K562 (cell line): ENCODE data around the gene DNAJC11. TPM values are rescaled to one million over a fixed set of nuclear protein-coding genes. Genes with fewer than 3 reads are reported as not detected.

Experiments
- ATAC-seq: fragments of 200-7000 bp; cut with Tn5 transposase; 3 replicates; pipeline ENCODE4 v1.9.1; 2020; ENCODE audit warnings: moderate library complexity
- BruUV-seq: library from RNA; stranded (reverse); fragments of 400-500 nt; replicated peaks from 2 replicates; lab custom pipeline; 2021; lab: Mats Ljungman, UMichigan
- CTCF ChIA-PET: fragments of 300-600 bp; formaldehyde crosslinking; extraction: SDS; loops from one replicate; lab custom pipeline; 2021; ENCODE audit warnings: low intra/inter-chr PET ratio; lab: Yijun Ruan, JAX
- POLR2A ChIA-PET: fragments of 300-600, 350-650 bp; sonication (Branson Sonifier 250); formaldehyde crosslinking; extraction: SDS; loops from one replicate; lab custom pipeline; 2021; ENCODE audit warnings: antibody characterized with exemption, inconsistent platforms; lab: Yijun Ruan, JAX
- DNase-seq, 4 experiments: peaks; one replicate each; pipeline versions ENCODE4 v3.0.0 to v3.0.0-alpha.2; 2011 to 2018; ENCODE audit warnings: low spot score in 3 of 4, mixed read lengths in 3 of 4; ENCODE audit errors: extremely low read depth in 1 of 4
- FAIRE-seq: peaks from 2 replicates; lab custom pipeline; 2011; peaks lifted over from hg19 to GRCh38; lab: Jason Lieb, UNC
- H2AFZ ChIP-seq: 2 replicates; pipeline ENCODE4 v1.6.0; 2011; ENCODE audit warnings: low read depth, low read length, control low read depth, inconsistent platforms
- H3K27ac ChIP-seq: fragments of 200-600 bp; 3 replicates; pipeline ENCODE4 v1.8.0; 2011; ENCODE audit warnings: low read depth, mild to moderate bottlenecking, control low read depth, inconsistent platforms, low read length, moderate library complexity, mixed read lengths; ENCODE audit errors: extremely low read depth
- H3K27me3 ChIP-seq, 2 experiments: fragments of 300-600 bp in 1 of 2; 2 replicates in 1 of 2; 3 replicates in 1 of 2; pipeline versions ENCODE4 v1.6.0 to v1.8.0; 2011; ENCODE audit warnings: inconsistent platforms in 2 of 2, low read length in 2 of 2, mild to moderate bottlenecking in 1 of 2, mixed read lengths in 1 of 2, moderate library complexity in 1 of 2; ENCODE audit not compliant: control insufficient read depth in 2 of 2, insufficient read depth in 2 of 2
- H3K36me3 ChIP-seq: fragments of 300-600 bp; 3 replicates; pipeline ENCODE4 v1.8.0; 2011; ENCODE audit warnings: mild to moderate bottlenecking, low read length, inconsistent platforms; ENCODE audit not compliant: control insufficient read depth, insufficient read depth
- H3K4me1 ChIP-seq, 2 experiments: fragments of 200-600 bp in 1 of 2; replicated peaks in 1 of 2; 2 replicates in 1 of 2; 3 replicates in 1 of 2; pipeline versions ENCODE4 v1.5.1 to v1.8.0; 2011; ENCODE audit warnings: inconsistent platforms in 2 of 2, low read length in 2 of 2, mild to moderate bottlenecking in 1 of 2, mixed read lengths in 1 of 2, moderate library complexity in 1 of 2; ENCODE audit not compliant: control insufficient read depth in 2 of 2, insufficient read depth in 2 of 2
- H3K4me2 ChIP-seq: 2 replicates; pipeline ENCODE4 v1.6.1; 2011; ENCODE audit warnings: low read length, control low read depth, inconsistent platforms, mixed read lengths; ENCODE audit not compliant: insufficient read depth
- H3K4me3 ChIP-seq: fragments of 200-600 bp; sonication (generic), shearing (Covaris generic); 2 replicates; pipeline ENCODE4 v1.5.1; 2016; ENCODE audit warnings: control low read depth, inconsistent platforms
- H3K79me2 ChIP-seq: fragments of 200-600 bp; 3 replicates; pipeline ENCODE4 v1.8.0; 2011; ENCODE audit warnings: low read length, inconsistent platforms; ENCODE audit not compliant: control insufficient read depth, insufficient read depth
- H3K9ac ChIP-seq, 2 experiments: 2 replicates each; pipeline versions ENCODE4 v1.6.0 to v1.6.1; 2011; ENCODE audit warnings: low read depth in 2 of 2, low read length in 2 of 2, control low read depth in 1 of 2, inconsistent platforms in 1 of 2, mild to moderate bottlenecking in 1 of 2, mixed read lengths in 1 of 2; ENCODE audit not compliant: insufficient read depth in 1 of 2
- H3K9me1 ChIP-seq: one replicate; pipeline ENCODE4 v1.6.0; 2011; ENCODE audit warnings: inconsistent platforms, mild to moderate bottlenecking, low read length, moderate library complexity; ENCODE audit not compliant: control insufficient read depth, insufficient read depth
- H3K9me3 ChIP-seq: replicated peaks from 2 replicates; pipeline ENCODE4 v1.5.1; 2011; ENCODE audit warnings: low read depth, low read length, inconsistent platforms; ENCODE audit not compliant: control insufficient read depth, insufficient read depth
- H4K20me1 ChIP-seq: replicated peaks from 2 replicates; pipeline ENCODE4 v1.6.1; 2011; ENCODE audit warnings: low read length, inconsistent platforms, mixed read lengths; ENCODE audit not compliant: control insufficient read depth, insufficient read depth
- POLR2G ChIP-seq: fragments of 200-400 bp; formaldehyde crosslinking; IDR thresholded peaks from 2 replicates; pipeline ENCODE4 v1.6.1; 2017; ENCODE audit warnings: low read depth, mild to moderate bottlenecking, antibody characterized with exemption, low read length, moderate library complexity
- RBFOX2 ChIP-seq: fragments of 200-400 bp; formaldehyde crosslinking; IDR thresholded peaks from 2 replicates; pipeline ENCODE4 v1.6.1; 2017; ENCODE audit warnings: low read depth, mild to moderate bottlenecking, low read length, moderate library complexity
- WGBS: fragments of 100-300 bp; shearing (Covaris generic); methylation state at CpG from one replicate; pipeline ENCODE4 v1.1.6; 2016; ENCODE audit warnings: low coverage, mixed read lengths; ENCODE audit not compliant: insufficient coverage; ENCODE audit errors: missing lambda C conversion rate; 5-methylcytosine and 5-hydroxymethylcytosine counted together
- in situ Hi-C: fragments of 300-500 bp; cut with MboI; formaldehyde crosslinking; loops from 4 replicates; pipeline ENCODE4 v1.15.0; 2018; ENCODE audit warnings: inconsistent platforms, mixed read lengths
- intact Hi-C: fragments of 100-400 bp; cut with micrococcal nuclease; formaldehyde crosslinking; loops from 2 replicates; pipeline ENCODE4 v1.14.2; 2022
- polyA plus RNA-seq, 8 experiments: library from polyadenylated mRNA; depleted of rRNA in 4 of 8; stranded (reverse) in 5 of 8; unstranded in 3 of 8; fragments of >200 nt; fragmentation: Nextera tagmentation in 2 of 8; fragmentation: Illumina TruSeq in 1 of 8; extraction: Ambion mirVana in 2 of 8; extraction: Trizol in 1 of 8; gene quantifications; 2 replicates each; pipeline versions ENCODE4 v1.2.1 to v1.2.3, GENCODE V29; 2011 to 2014; ENCODE audit warnings: inconsistent platforms in 1 of 8, missing spikeins in 1 of 8
- total RNA-seq, 7 experiments: library from RNA; depleted of rRNA in 6 of 7; stranded (reverse); fragments of >200 nt in 6 of 7; fragmentation: Illumina TruSeq in 2 of 7; extraction: Trizol in 2 of 7; gene quantifications; 2 replicates each; pipeline versions ENCODE4 v1.2.1 to v1.2.3, GENCODE V29; 2011 to 2021; ENCODE audit warnings: low replicate concordance in 1 of 7
- TF ChIP-seq, protein P1 (sequence below), 2 experiments: fragments of 450-650 bp in 1 of 2; sonication (generic) in 1 of 2; formaldehyde crosslinking in 1 of 2; IDR thresholded peaks; 2 replicates each; pipeline versions ENCODE4 v1.7.1 to v1.9.0; 2016 to 2022; ENCODE audit warnings: inconsistent platforms in 1 of 2, mild to moderate bottlenecking in 1 of 2, missing genetic modification reagents in 1 of 2

DNAJC11 gene
- total and polyA plus RNA-seq, 9 of the 15 experiments (the other 6 are each of a cell fraction or from before 2014, with no cell fraction given), result 14.1 to 123 (median 76.6) TPM

DNA sequence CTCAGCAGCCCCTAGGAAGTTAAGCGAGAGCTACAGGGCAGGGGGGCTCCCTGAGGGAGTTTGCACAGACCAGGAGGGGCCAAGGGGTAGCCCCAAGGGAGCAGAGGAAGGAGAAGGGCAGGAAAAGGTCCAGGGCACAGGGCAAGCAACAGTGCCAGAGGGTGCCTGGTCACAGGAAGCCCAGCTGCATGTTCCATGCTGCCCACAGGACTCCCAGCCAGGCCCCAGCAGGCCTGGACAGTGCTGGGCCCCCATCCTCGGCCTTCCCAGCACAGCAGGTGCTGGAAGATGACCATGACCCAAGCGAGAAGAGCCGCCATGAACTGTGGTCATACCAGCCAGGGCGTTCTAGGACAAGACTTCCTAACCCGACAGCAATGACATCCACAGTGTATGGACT lies 110.0 kb downstream of the DNAJC11 start:
- no peak for ATAC-seq
- in situ Hi-C loops, result no loop called here
- H3K9ac ChIP-seq, result peak overlapping the region in 1 of 2 experiments; percentile 66; a peak in 2 of 4 replicates

More for the DNA sequence above, 110.0 kb downstream of the DNAJC11 start:
- H3K36me3 ChIP-seq, result peaks cover 100% of the 10 kb centered on the region
- DNase-seq (no peak), FAIRE-seq (no peak)
- H3K79me2 ChIP-seq, result peaks cover 20% of the 10 kb centered on the region
- peaks cover 8% of the 10 kb centered on the region for H3K9me1 ChIP-seq
- H3K27ac ChIP-seq, result no peak overlapping the region
- CTCF ChIA-PET, result no interaction called here
- H4K20me1 ChIP-seq, result peaks cover 23% of the 10 kb centered on the region
- no peaks in the 10 kb centered on the region for H3K9me3 ChIP-seq
- intact Hi-C loops, result no loop called here
- TF ChIP-seq POLR2G (peak; percentile 59), RBFOX2 (peak; percentile 56)
- TF ChIP-seq, protein P1, sequence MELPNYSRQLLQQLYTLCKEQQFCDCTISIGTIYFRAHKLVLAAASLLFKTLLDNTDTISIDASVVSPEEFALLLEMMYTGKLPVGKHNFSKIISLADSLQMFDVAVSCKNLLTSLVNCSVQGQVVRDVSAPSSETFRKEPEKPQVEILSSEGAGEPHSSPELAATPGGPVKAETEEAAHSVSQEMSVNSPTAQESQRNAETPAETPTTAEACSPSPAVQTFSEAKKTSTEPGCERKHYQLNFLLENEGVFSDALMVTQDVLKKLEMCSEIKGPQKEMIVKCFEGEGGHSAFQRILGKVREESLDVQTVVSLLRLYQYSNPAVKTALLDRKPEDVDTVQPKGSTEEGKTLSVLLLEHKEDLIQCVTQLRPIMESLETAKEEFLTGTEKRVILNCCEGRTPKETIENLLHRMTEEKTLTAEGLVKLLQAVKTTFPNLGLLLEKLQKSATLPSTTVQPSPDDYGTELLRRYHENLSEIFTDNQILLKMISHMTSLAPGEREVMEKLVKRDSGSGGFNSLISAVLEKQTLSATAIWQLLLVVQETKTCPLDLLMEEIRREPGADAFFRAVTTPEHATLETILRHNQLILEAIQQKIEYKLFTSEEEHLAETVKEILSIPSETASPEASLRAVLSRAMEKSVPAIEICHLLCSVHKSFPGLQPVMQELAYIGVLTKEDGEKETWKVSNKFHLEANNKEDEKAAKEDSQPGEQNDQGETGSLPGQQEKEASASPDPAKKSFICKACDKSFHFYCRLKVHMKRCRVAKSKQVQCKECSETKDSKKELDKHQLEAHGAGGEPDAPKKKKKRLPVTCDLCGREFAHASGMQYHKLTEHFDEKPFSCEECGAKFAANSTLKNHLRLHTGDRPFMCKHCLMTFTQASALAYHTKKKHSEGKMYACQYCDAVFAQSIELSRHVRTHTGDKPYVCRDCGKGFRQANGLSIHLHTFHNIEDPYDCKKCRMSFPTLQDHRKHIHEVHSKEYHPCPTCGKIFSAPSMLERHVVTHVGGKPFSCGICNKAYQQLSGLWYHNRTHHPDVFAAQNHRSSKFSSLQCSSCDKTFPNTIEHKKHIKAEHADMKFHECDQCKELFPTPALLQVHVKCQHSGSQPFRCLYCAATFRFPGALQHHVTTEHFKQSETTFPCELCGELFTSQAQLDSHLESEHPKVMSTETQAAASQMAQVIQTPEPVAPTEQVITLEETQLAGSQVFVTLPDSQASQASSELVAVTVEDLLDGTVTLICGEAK (IDR thresholded peaks at IDR 0.05), result no peak
- TF ChIP-seq, protein P1 (CRISPR knock-in tag; IDR thresholded peaks at IDR 0.05), result no peak
- H2AFZ ChIP-seq, result no peak overlapping the region
- no peak overlapping the region for H3K4me2 ChIP-seq
- POLR2A ChIA-PET, result interaction anchor here (0.6 to 4.2 kb wide), 8 partner anchors 10 to 50 kb away, joined by 3 to 59 read pairs (median 4); partner anchors contain the start of genes KLHL21 and ZBTB48
- 87% methylated on average over 6 of the region's 6 CpGs for WGBS
- no peak overlapping the region for H3K4me3 ChIP-seq
- H3K27me3 ChIP-seq, result no peaks in the 10 kb centered on the region
- H3K4me1 ChIP-seq, result peaks cover 0 to 35% of the 10 kb centered on the region in 2 experiments; a peak in 2 of 5 replicates
- BruUV-seq, result no TSS peak
